DOHH2 (cell line): ENCODE measurements around the gene NSUN6.

Experiments used
- H3F3A ChIP-seq: fragments of 200-600 bp; sonication (generic), shearing (Covaris generic); 2 replicates; pipeline ENCODE4 v1.6.0; 2016; ENCODE audit warnings: antibody characterized with exemption, mild to moderate bottlenecking; ENCODE audit not compliant: control insufficient read depth, insufficient read depth
- H3K27ac ChIP-seq: fragments of 200-600 bp; sonication (generic); 2 replicates; pipeline ENCODE4 v1.5.1; 2014; ENCODE audit warnings: low read depth, mild to moderate bottlenecking, low read length, moderate library complexity
- H3K27me3 ChIP-seq: fragments of 200-600 bp; sonication (generic); 2 replicates; pipeline ENCODE4 v1.6.1; 2014; ENCODE audit warnings: mild to moderate bottlenecking, low read length, mixed read lengths; ENCODE audit not compliant: control insufficient read depth
- H3K36me3 ChIP-seq: fragments of 200-600 bp; sonication (generic); 2 replicates; pipeline ENCODE4 v1.6.1; 2014; ENCODE audit warnings: mild to moderate bottlenecking, low read length, moderate library complexity, mixed read lengths; ENCODE audit not compliant: control insufficient read depth
- H3K4me1 ChIP-seq: fragments of 200-600 bp; sonication (generic); 2 replicates; pipeline ENCODE4 v1.6.1; 2014; ENCODE audit warnings: mild to moderate bottlenecking, low read length, mixed read lengths; ENCODE audit not compliant: control insufficient read depth
- H3K4me2 ChIP-seq: fragments of 200-600 bp; sonication (generic); 2 replicates; pipeline ENCODE4 v1.6.0; 2014; ENCODE audit warnings: mild to moderate bottlenecking, low read length, moderate library complexity
- H3K4me3 ChIP-seq: fragments of 200-600 bp; sonication (generic); 2 replicates; pipeline ENCODE4 v1.5.1; 2014; ENCODE audit warnings: mild to moderate bottlenecking, low read length, mixed read lengths
- H3K79me2 ChIP-seq: fragments of 200-600 bp; sonication (generic); 2 replicates; pipeline ENCODE4 v1.6.1; 2014; ENCODE audit warnings: mild to moderate bottlenecking, low read length, mixed read lengths; ENCODE audit not compliant: control insufficient read depth
- H3K9me2 ChIP-seq: fragments of 200-600 bp; sonication (generic); replicated peaks from 2 replicates; pipeline ENCODE4 v1.6.1; 2014; ENCODE audit warnings: mild to moderate bottlenecking, low read length, mixed read lengths; ENCODE audit not compliant: control insufficient read depth
- H3K9me3 ChIP-seq: fragments of 200-600 bp; sonication (generic); 2 replicates; pipeline ENCODE4 v1.6.1; 2014; ENCODE audit warnings: antibody characterized with exemption, low read length, mixed read lengths; ENCODE audit not compliant: control insufficient read depth, insufficient read depth
- H4K20me1 ChIP-seq: fragments of 200-600 bp; sonication (generic); 2 replicates; pipeline ENCODE4 v1.6.0; 2014; ENCODE audit warnings: low read depth, mild to moderate bottlenecking, antibody characterized with exemption, low read length, moderate library complexity; ENCODE audit not compliant: control insufficient read depth, insufficient read depth
- CTCF ChIP-seq: fragments of 200-600 bp; sonication (generic); IDR thresholded peaks from one replicate; pipeline ENCODE4 v1.5.1; 2014; ENCODE audit warnings: antibody characterized with exemption, mild to moderate bottlenecking, low read depth, low read length; ENCODE audit not compliant: poor library complexity, severe bottlenecking
- EZH2phosphoT487 ChIP-seq: fragments of 200-600 bp; sonication (generic); IDR thresholded peaks from 2 replicates; pipeline ENCODE4 v1.6.1; 2017; ENCODE audit warnings: borderline replicate concordance, mild to moderate bottlenecking, antibody characterized with exemption, low read length, moderate library complexity, mixed read lengths

The NSUN6 gene

GRCh38 chr10:18607503-18608378 lies 43.6 kb downstream of the NSUN6 start:
- Histone ChIP-seq H3F3A (no peaks in the 10 kb centered on the region), H3K4me1 (peaks cover 10% of the 10 kb centered on the region), H3K79me2 (no peaks in the 10 kb centered on the region), H3K36me3 (peaks cover 31% of the 10 kb centered on the region), H3K4me2 (no peak overlapping the region), H4K20me1 (no peaks in the 10 kb centered on the region), H3K27ac (no peak overlapping the region), H3K4me3 (no peak overlapping the region), H3K9me2 (no peaks in the 10 kb centered on the region), H3K9me3 (no peaks in the 10 kb centered on the region), H3K27me3 (no peaks in the 10 kb centered on the region)
- no peak for TF ChIP-seq EZH2phosphoT487
- TF ChIP-seq CTCF = no peak

- Histone ChIP-seq H3K36me3 (peaks cover 18% of the 10 kb centered on the region), H3K4me1 (peaks cover 10% of the 10 kb centered on the region), H3K4me3 (no peak overlapping the region), H3K9me2 (no peaks in the 10 kb centered on the region), H3K4me2 (no peak overlapping the region), H3K9me3 (no peaks in the 10 kb centered on the region), H3F3A (no peaks in the 10 kb centered on the region), H3K27ac (no peak overlapping the region), H3K27me3 (no peaks in the 10 kb centered on the region), H3K79me2 (no peaks in the 10 kb centered on the region), H4K20me1 (no peaks in the 10 kb centered on the region)
- no peak for TF ChIP-seq CTCF
- no peak for TF ChIP-seq EZH2phosphoT487
Measured at GRCh38 chr10:18606051-18606695, 45.2 kb downstream of the NSUN6 start.

GRCh38 chr10:18601321-18601720 lies 50.1 kb downstream of the NSUN6 start:
- Histone ChIP-seq H3K36me3 (peaks cover 4% of the 10 kb centered on the region), H3K27me3 (no peaks in the 10 kb centered on the region), H3K4me2 (no peak overlapping the region), H3F3A (no peaks in the 10 kb centered on the region), H3K4me3 (no peak overlapping the region), H4K20me1 (no peaks in the 10 kb centered on the region), H3K9me3 (no peaks in the 10 kb centered on the region), H3K27ac (no peak overlapping the region), H3K4me1 (no peaks in the 10 kb centered on the region), H3K79me2 (no peaks in the 10 kb centered on the region), H3K9me2 (no peaks in the 10 kb centered on the region)
- TF ChIP-seq CTCF = no peak
- no peak for TF ChIP-seq EZH2phosphoT487
